ENCODE measurements around the gene EFCAB7.

Gene EFCAB7

GRCh38 chr1:63617450-63617849 lies 94.1 kb downstream of the EFCAB7 start:
- no peaks in the 10 kb centered on the region for H3K9me3 ChIP-seq
- peak overlapping the region; percentile 33 for H3K27ac ChIP-seq
- H3K36me3 ChIP-seq, result no peaks in the 10 kb centered on the region
- H3K27me3 ChIP-seq, result no peaks in the 10 kb centered on the region
- TF ChIP-seq CTCF (IDR thresholded peaks at IDR 0.05), result no peak
- peaks cover 21 to 22% of the 10 kb centered on the region in 2 experiments for H3K4me1 ChIP-seq (ENCODE audit: control insufficient read depth in 1 of 2, insufficient read depth in 1 of 2, low read depth in 1 of 2, low read length in 1 of 2)
- H3K4me3 ChIP-seq (ENCODE audit: low read depth in 1 of 2, low read length in 1 of 2), result no peak overlapping the region

DNA sequence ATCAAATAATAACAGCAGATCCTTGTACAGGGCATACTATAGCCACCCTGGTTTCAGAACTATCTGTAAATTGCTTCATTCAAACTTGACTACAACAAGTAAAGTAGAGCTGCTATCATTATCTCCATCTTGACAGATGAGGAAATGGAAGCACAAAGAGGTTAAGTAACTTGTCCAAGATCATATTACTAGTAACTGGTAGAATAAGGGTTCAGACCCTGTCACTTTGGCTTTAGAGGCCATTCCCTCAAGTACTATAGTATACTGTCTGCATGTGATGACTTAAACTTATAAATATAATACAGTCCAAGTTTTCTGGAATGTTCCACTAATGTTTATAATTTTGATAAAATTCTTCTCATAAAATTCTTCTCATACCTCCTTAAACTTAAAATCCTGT lies 94.7 kb downstream of the EFCAB7 start:
- Histone ChIP-seq H3K36me3 (no peaks in the 10 kb centered on the region), H3K27me3 (no peaks in the 10 kb centered on the region), H3K9me3 (no peaks in the 10 kb centered on the region), H3K4me1 (ENCODE audit: control insufficient read depth in 1 of 2, insufficient read depth in 1 of 2, low read depth in 1 of 2, low read length in 1 of 2) (peaks cover 15 to 16% of the 10 kb centered on the region in 2 experiments), H3K4me3 (ENCODE audit: low read depth in 1 of 2, low read length in 1 of 2) (no peak overlapping the region), H3K27ac (no peak overlapping the region)
- TF ChIP-seq CTCF (IDR thresholded peaks at IDR 0.05), result no peak

- no peaks in the 10 kb centered on the region for H3K9me3 ChIP-seq
- H3K27ac ChIP-seq, result no peak overlapping the region
- no peak for TF ChIP-seq CTCF (IDR thresholded peaks at IDR 0.05)
- H3K36me3 ChIP-seq, result no peaks in the 10 kb centered on the region
- peaks cover 12 to 13% of the 10 kb centered on the region in 2 experiments for H3K4me1 ChIP-seq (ENCODE audit: control insufficient read depth in 1 of 2, insufficient read depth in 1 of 2, low read depth in 1 of 2, low read length in 1 of 2)
- no peak overlapping the region for H3K4me3 ChIP-seq (ENCODE audit: low read depth in 1 of 2, low read length in 1 of 2)
- H3K27me3 ChIP-seq, result no peaks in the 10 kb centered on the region
Measured at GRCh38 chr1:63619558-63619957, 96.2 kb downstream of the EFCAB7 start.

DNA sequence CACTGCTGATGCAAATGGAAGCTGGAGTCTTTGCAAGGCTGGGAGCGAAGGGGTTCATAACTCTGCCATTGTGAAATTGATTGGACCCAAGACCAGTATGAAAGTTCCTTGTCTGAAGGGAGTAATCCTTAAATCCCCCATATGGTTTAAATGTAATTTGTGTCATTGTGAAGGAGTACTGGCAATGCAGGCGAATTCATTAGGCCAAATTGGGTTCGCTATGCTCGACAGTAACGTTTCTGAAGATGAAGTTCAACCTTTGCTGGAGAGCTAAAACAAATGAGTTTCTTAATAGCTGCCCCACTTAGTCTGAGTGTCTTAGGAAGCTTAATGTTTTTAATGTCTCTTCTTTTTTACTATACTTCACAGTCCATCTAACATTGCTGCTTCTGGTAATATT lies 97.3 kb downstream of the EFCAB7 start:
- Histone ChIP-seq H3K4me1 (ENCODE audit: control insufficient read depth in 1 of 2, insufficient read depth in 1 of 2, low read depth in 1 of 2, low read length in 1 of 2) (peaks cover 10 to 12% of the 10 kb centered on the region in 2 experiments), H3K9me3 (no peaks in the 10 kb centered on the region), H3K4me3 (ENCODE audit: low read depth in 1 of 2, low read length in 1 of 2) (no peak overlapping the region), H3K27me3 (no peaks in the 10 kb centered on the region), H3K27ac (no peak overlapping the region), H3K36me3 (no peaks in the 10 kb centered on the region)
- no peak for TF ChIP-seq CTCF (IDR thresholded peaks at IDR 0.05)

DNA sequence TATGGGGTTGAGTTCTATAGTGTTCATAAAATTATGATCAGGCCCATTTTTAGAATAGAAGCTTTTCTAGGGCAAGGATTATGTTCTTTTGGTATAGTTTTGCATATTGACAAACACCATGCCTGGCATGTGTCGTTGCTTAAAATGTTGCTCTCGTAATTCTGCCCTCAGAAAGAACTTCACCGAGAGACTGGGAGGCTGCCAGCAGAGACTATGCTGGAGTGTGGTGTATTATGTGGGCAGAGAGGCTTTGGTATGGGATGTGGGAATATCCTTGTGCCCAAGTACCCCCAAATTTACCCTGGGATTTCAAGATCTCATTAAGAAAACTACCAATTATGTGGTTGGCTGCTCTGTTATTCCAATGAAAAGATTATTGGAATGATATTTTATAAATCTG lies 97.8 kb downstream of the EFCAB7 start:
- Histone ChIP-seq H3K27me3 (no peaks in the 10 kb centered on the region), H3K9me3 (no peaks in the 10 kb centered on the region), H3K4me3 (ENCODE audit: low read depth in 1 of 2, low read length in 1 of 2) (no peak overlapping the region), H3K36me3 (no peaks in the 10 kb centered on the region), H3K27ac (no peak overlapping the region), H3K4me1 (ENCODE audit: control insufficient read depth in 1 of 2, insufficient read depth in 1 of 2, low read depth in 1 of 2, low read length in 1 of 2) (peaks cover 10 to 14% of the 10 kb centered on the region in 2 experiments)
- no peak for TF ChIP-seq CTCF (IDR thresholded peaks at IDR 0.05)

DNA sequence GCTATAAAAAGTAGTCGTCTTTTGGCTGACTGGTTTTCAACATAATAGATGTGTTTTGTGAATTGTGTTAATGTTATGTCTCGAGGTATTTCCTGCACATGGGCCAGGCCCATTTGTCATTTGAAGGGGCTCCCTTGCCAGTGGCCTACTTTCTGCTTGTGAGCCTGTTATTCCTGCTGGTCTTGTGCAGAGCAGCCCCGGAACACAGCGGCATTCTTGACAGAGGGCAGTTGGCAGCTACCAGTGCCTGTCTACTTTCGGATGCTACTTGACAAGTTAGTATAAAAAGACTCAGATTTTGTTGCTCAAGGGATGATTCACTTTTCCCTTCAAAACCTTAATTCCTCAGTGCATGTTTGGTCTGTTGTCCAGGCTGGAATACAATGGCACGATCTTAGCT lies 98.4 kb downstream of the EFCAB7 start:
- Histone ChIP-seq H3K4me3 (ENCODE audit: low read depth in 1 of 2, low read length in 1 of 2) (no peak overlapping the region), H3K9me3 (no peaks in the 10 kb centered on the region), H3K27me3 (no peaks in the 10 kb centered on the region), H3K36me3 (no peaks in the 10 kb centered on the region), H3K27ac (no peak overlapping the region), H3K4me1 (ENCODE audit: control insufficient read depth in 1 of 2, insufficient read depth in 1 of 2, low read depth in 1 of 2, low read length in 1 of 2) (peaks cover 13 to 17% of the 10 kb centered on the region in 2 experiments)
- TF ChIP-seq CTCF (IDR thresholded peaks at IDR 0.05), result no peak

All from neutrophil (primary cell).